Mesenchymal stem cell (in vitro differentiated cells and primary cell): ENCODE data around the gene ACAN.

ENCODE experiments used
- DNase-seq: peaks from one replicate; pipeline ENCODE4 v3.0.0-alpha.2; 2013
- H2AFZ ChIP-seq: one replicate; pipeline ENCODE4 v1.6.1; 2013; ENCODE audit warnings: low read depth, mild to moderate bottlenecking, control low read depth, inconsistent platforms, low read length, moderate library complexity
- H2AK5ac ChIP-seq: 2 replicates; pipeline ENCODE4 v1.6.1; 2013; ENCODE audit warnings: low read length, moderate library complexity, mild to moderate bottlenecking, inconsistent platforms; ENCODE audit not compliant: severe bottlenecking
- H2BK120ac ChIP-seq: one replicate; pipeline ENCODE4 v1.6.1; 2013; ENCODE audit warnings: low read depth, mild to moderate bottlenecking, inconsistent platforms, low read length, moderate library complexity
- H2BK12ac ChIP-seq, 2 experiments: one replicate each; pipeline ENCODE4 v1.6.1; 2013; ENCODE audit warnings: inconsistent platforms in 2 of 2, low read length in 2 of 2, mild to moderate bottlenecking in 2 of 2, moderate library complexity in 2 of 2, control low read depth in 1 of 2
- H2BK15ac ChIP-seq: one replicate; pipeline ENCODE4 v1.6.1; 2013; ENCODE audit warnings: mild to moderate bottlenecking, low read depth, inconsistent platforms; ENCODE audit not compliant: poor library complexity, severe bottlenecking
- H2BK5ac ChIP-seq: 2 replicates; pipeline ENCODE4 v1.6.1; 2013; ENCODE audit warnings: low read depth, mild to moderate bottlenecking, low read length, control low read depth, inconsistent platforms; ENCODE audit not compliant: poor library complexity, severe bottlenecking
- H3K14ac ChIP-seq, 2 experiments: one replicate each; pipeline ENCODE4 v1.6.1; 2013; ENCODE audit warnings: inconsistent platforms in 2 of 2, low read length in 2 of 2, control low read depth in 1 of 2, mild to moderate bottlenecking in 1 of 2, moderate library complexity in 1 of 2
- H3K18ac ChIP-seq, 2 experiments: one replicate each; pipeline ENCODE4 v1.6.1; 2013; ENCODE audit warnings: inconsistent platforms in 2 of 2, low read length in 2 of 2, control low read depth in 1 of 2, low read depth in 1 of 2, mild to moderate bottlenecking in 1 of 2
- H3K23ac ChIP-seq, 2 experiments: one replicate each; pipeline ENCODE4 v1.6.1; 2013; ENCODE audit warnings: inconsistent platforms in 2 of 2, low read length in 2 of 2, mild to moderate bottlenecking in 2 of 2, moderate library complexity in 2 of 2, control low read depth in 1 of 2
- H3K27ac ChIP-seq: 2 replicates; pipeline ENCODE4 v1.5.1; 2013; ENCODE audit warnings: mild to moderate bottlenecking, moderate library complexity, low read length, control low read depth, inconsistent platforms; ENCODE audit not compliant: poor library complexity, severe bottlenecking
- H3K27me3 ChIP-seq, 2 experiments: 2 replicates each; pipeline versions ENCODE4 v1.6.1 to v1.7.0; 2013; ENCODE audit warnings: low read length in 2 of 2, mild to moderate bottlenecking in 2 of 2, moderate library complexity in 2 of 2, control low read depth in 1 of 2, inconsistent platforms in 1 of 2; ENCODE audit not compliant: control insufficient read depth in 1 of 2, insufficient read depth in 1 of 2
- H3K36me3 ChIP-seq, 2 experiments: 2 replicates each; pipeline versions ENCODE4 v1.6.1 to v1.7.0; 2013; ENCODE audit warnings: low read length in 2 of 2, control low read depth in 1 of 2, inconsistent platforms in 1 of 2, low read depth in 1 of 2, mild to moderate bottlenecking in 1 of 2; ENCODE audit not compliant: insufficient read depth in 2 of 2, control insufficient read depth in 1 of 2
- H3K4ac ChIP-seq, 2 experiments: one replicate each; pipeline ENCODE4 v1.6.1; 2013; ENCODE audit warnings: inconsistent platforms in 2 of 2, low read length in 2 of 2, mild to moderate bottlenecking in 2 of 2, moderate library complexity in 2 of 2, control low read depth in 1 of 2, low read depth in 1 of 2
- H3K4me1 ChIP-seq: 2 replicates; pipeline ENCODE4 v1.6.1; 2013; ENCODE audit warnings: low read depth, low read length, control low read depth; ENCODE audit not compliant: control insufficient read depth, insufficient read depth
- H3K4me2 ChIP-seq: 2 replicates; pipeline ENCODE4 v1.6.1; 2013; ENCODE audit warnings: low read length, mild to moderate bottlenecking, inconsistent platforms; ENCODE audit not compliant: poor library complexity, severe bottlenecking
- H3K4me3 ChIP-seq, 2 experiments: 2 replicates each; pipeline versions ENCODE4 v1.5.1 to v1.7.0; 2013; ENCODE audit warnings: low read length in 2 of 2, mild to moderate bottlenecking in 2 of 2, control low read depth in 1 of 2, low read depth in 1 of 2; ENCODE audit not compliant: insufficient read depth in 1 of 2
- H3K79me1 ChIP-seq: replicated peaks from 2 replicates; pipeline ENCODE4 v1.6.1; 2013; ENCODE audit warnings: mild to moderate bottlenecking, control low read depth, low read length, inconsistent platforms; ENCODE audit not compliant: poor library complexity, severe bottlenecking
- H3K9ac ChIP-seq: 2 replicates; pipeline ENCODE4 v1.7.0; 2013; ENCODE audit warnings: mild to moderate bottlenecking, low read length, moderate library complexity
- H3K9me3 ChIP-seq: 2 replicates; pipeline ENCODE4 v1.7.0; 2013; ENCODE audit warnings: mild to moderate bottlenecking, low read length; ENCODE audit not compliant: control insufficient read depth
- H4K8ac ChIP-seq: one replicate; pipeline ENCODE4 v1.6.1; 2013; ENCODE audit warnings: inconsistent platforms, mild to moderate bottlenecking, low read length, moderate library complexity
- H4K91ac ChIP-seq: one replicate; pipeline ENCODE4 v1.6.1; 2013; ENCODE audit warnings: mild to moderate bottlenecking, low read length, inconsistent platforms
- WGBS: methylation state at CpG from one replicate; pipeline ENCODE4 v1.1.7; 2013; ENCODE audit warnings: mixed read lengths; 5-methylcytosine and 5-hydroxymethylcytosine counted together

Gene ACAN

GRCh38 chr15:88858934-88859333 lies 55.7 kb downstream of the ACAN start:
- H3K79me1 ChIP-seq, result no peaks in the 10 kb centered on the region
- H3K36me3 ChIP-seq, result no peaks in the 10 kb centered on the region
- no peak overlapping the region for H3K9ac ChIP-seq
- no peak overlapping the region for H3K4me2 ChIP-seq
- no peak overlapping the region for H3K18ac ChIP-seq
- no peak overlapping the region for H3K4me3 ChIP-seq
- H2AK5ac ChIP-seq, result no peak overlapping the region
- no peak overlapping the region for H3K23ac ChIP-seq
- H3K14ac ChIP-seq, result no peak overlapping the region
- no peak overlapping the region for H2BK5ac ChIP-seq
- no peak overlapping the region for H2AFZ ChIP-seq
- no peaks in the 10 kb centered on the region for H3K4me1 ChIP-seq
- no peak overlapping the region for H2BK12ac ChIP-seq
- no peak overlapping the region for H3K27ac ChIP-seq
- H2BK120ac ChIP-seq, result no peak overlapping the region
- no peak overlapping the region for H2BK15ac ChIP-seq
- no peak for DNase-seq
- peaks cover 7% of the 10 kb centered on the region for H3K9me3 ChIP-seq
- H3K4ac ChIP-seq, result no peak overlapping the region
- 95% methylated on average over 11 of the region's 11 CpGs for WGBS
- H4K91ac ChIP-seq, result no peak overlapping the region
- H4K8ac ChIP-seq, result no peak overlapping the region
- peaks cover 3 to 71% of the 10 kb centered on the region in 2 experiments for H3K27me3 ChIP-seq

DNA sequence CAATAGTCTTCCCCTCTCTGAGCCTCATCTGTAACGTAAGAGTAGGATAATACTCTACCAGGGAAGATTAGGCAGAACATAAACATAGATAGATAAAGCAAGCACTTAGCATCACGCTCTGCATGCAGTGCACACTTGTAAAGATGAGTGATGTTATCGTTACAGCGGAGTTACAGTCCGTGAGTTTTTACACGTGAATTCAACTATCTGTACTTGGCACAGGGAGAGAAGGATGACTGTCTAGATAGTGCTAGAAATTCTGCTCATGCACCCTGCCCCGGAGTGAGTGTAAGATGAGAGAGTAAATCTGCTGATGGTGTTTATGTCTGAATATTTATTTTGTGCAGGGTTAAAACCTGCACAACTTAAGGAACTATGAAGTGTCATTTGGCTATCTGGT lies 56.3 kb downstream of the ACAN start:
- 73% methylated on average over 7 of the region's 7 CpGs for WGBS
- peaks cover 5% of the 10 kb centered on the region for H3K9me3 ChIP-seq
- no peak overlapping the region for H2BK5ac ChIP-seq
- H3K79me1 ChIP-seq, result no peaks in the 10 kb centered on the region
- no peak overlapping the region for H4K91ac ChIP-seq
- no peak overlapping the region for H2BK120ac ChIP-seq
- peaks cover 3 to 66% of the 10 kb centered on the region in 2 experiments for H3K27me3 ChIP-seq
- no peak overlapping the region for H2BK12ac ChIP-seq
- no peak overlapping the region for H2BK15ac ChIP-seq
- H3K36me3 ChIP-seq, result no peaks in the 10 kb centered on the region
- no peak overlapping the region for H3K14ac ChIP-seq
- H3K4ac ChIP-seq, result no peak overlapping the region
- H2AFZ ChIP-seq, result no peak overlapping the region
- no peaks in the 10 kb centered on the region for H3K4me1 ChIP-seq
- H4K8ac ChIP-seq, result no peak overlapping the region
- H2AK5ac ChIP-seq, result no peak overlapping the region
- H3K27ac ChIP-seq, result no peak overlapping the region
- no peak overlapping the region for H3K9ac ChIP-seq
- H3K4me2 ChIP-seq, result no peak overlapping the region
- H3K4me3 ChIP-seq, result no peak overlapping the region
- no peak overlapping the region for H3K23ac ChIP-seq
- no peak overlapping the region for H3K18ac ChIP-seq
- no peak for DNase-seq

- no peak overlapping the region for H3K4ac ChIP-seq
- H3K27me3 ChIP-seq, result peaks cover 4 to 62% of the 10 kb centered on the region in 2 experiments
- H3K79me1 ChIP-seq, result no peaks in the 10 kb centered on the region
- H2BK12ac ChIP-seq, result no peak overlapping the region
- no peak overlapping the region for H2AFZ ChIP-seq
- no peak overlapping the region for H4K91ac ChIP-seq
- no peak overlapping the region for H4K8ac ChIP-seq
- peaks cover 2% of the 10 kb centered on the region for H3K9me3 ChIP-seq
- no peak overlapping the region for H2BK15ac ChIP-seq
- no peak overlapping the region for H3K9ac ChIP-seq
- no peak overlapping the region for H3K4me2 ChIP-seq
- H3K36me3 ChIP-seq, result no peaks in the 10 kb centered on the region
- no peak overlapping the region for H2AK5ac ChIP-seq
- WGBS, result 70% methylated on average over 7 of the region's 7 CpGs
- no peak overlapping the region for H3K4me3 ChIP-seq
- H3K18ac ChIP-seq, result no peak overlapping the region
- no peaks in the 10 kb centered on the region for H3K4me1 ChIP-seq
- no peak overlapping the region for H2BK120ac ChIP-seq
- no peak for DNase-seq
- H3K27ac ChIP-seq, result no peak overlapping the region
- peak overlapping the region in 1 of 2 experiments; percentile 25 for H3K23ac ChIP-seq
- H2BK5ac ChIP-seq, result no peak overlapping the region
- no peak overlapping the region for H3K14ac ChIP-seq
Measured at GRCh38 chr15:88860212-88860611, 57.0 kb downstream of the ACAN start.

GRCh38 chr15:88863412-88863811 lies 60.2 kb downstream of the ACAN start:
- Histone ChIP-seq H3K4ac (no peak overlapping the region), H2BK12ac (no peak overlapping the region), H4K91ac (no peak overlapping the region), H3K36me3 (no peaks in the 10 kb centered on the region), H3K14ac (no peak overlapping the region), H3K18ac (no peak overlapping the region), H3K9ac (no peak overlapping the region), H3K4me3 (no peak overlapping the region), H2AK5ac (no peak overlapping the region), H3K4me1 (peaks cover 1% of the 10 kb centered on the region), H2BK5ac (no peak overlapping the region), H3K79me1 (no peaks in the 10 kb centered on the region), H2AFZ (no peak overlapping the region), H2BK15ac (no peak overlapping the region), H3K27me3 (peaks cover 16 to 53% of the 10 kb centered on the region in 2 experiments), H2BK120ac (no peak overlapping the region), H4K8ac (no peak overlapping the region), H3K4me2 (no peak overlapping the region), H3K9me3 (no peaks in the 10 kb centered on the region), H3K27ac (no peak overlapping the region), H3K23ac (no peak overlapping the region)
- 57% methylated on average over 1 of the region's 1 CpG for WGBS
- no peak for DNase-seq
